ENCODE measurements around the gene VPS37C.
"Not testable (repeated sequence)": the region's sequence is repeated elsewhere in the genome, so short reads cannot be mapped to it uniquely, and the experiment has no call there.

The VPS37C gene

DNA sequence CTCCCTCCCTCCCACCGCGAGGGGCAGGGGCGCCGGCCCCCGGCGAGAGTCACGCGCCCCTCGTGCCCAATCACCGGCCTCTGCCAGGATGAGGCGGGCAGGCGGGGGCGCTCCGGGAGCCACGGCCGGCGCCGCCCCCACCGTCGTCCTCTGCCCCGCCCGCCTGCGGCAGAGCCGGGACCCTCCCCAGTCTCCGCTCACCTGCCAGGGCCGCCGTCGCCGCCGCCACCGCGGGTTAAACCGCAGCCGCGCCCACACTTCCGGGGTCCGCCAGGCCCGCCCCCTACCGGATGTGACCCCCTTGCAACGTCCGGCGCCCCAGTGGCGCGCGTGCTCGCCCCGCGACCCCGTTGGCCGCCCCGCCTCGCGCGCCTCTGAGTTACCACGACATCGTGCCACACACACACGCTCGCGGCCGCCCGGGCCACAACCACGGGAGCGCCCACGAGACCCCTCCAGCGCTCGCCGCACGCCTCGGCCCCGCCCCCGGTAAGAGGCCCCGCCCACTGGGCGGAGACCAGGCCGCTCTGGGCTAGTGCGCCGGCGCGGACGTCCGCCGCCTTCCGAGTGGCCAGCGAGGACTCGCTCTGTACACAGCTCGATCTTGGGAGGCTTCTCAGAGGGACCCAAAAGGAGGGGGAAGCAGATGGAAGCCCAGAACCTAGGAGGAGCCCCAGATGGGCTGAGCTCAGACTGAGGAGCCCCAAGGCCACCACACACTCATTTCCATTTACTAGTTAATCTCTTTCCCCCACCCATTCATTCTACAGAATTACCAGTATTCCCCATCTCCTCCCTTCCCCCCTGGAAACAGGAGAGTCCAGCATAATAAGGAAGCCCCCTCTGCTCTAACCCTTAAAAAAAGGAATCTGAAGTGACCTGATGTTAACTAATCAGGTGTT is at the start of gene VPS37C:
TSS of gene VPS37C (minus strand) at position 237 of the 902 bp plus-strand sequence. CDS start 22,597 bp downstream, outside the sequence.
- peak; percentile 72 to 99 (median 88) for DNase-seq

DNA sequence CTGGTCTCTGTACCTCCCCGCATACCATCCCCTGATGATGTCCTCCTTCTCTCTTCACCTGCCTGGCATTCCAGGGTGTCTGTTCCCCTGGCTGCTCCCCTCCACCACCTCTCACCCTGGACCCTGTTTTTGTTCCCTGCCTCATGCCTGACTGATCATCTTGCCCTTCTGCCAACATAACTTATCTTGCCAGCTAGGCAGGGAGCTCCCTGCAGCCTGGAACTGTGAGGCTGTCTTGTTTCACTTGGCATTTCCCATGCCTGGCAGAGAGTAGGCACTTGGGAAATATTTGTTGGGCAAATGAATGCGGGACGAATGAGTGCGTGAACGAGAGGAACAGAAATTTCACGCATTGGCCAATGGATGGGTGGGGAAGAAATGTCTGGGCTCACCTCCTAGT is 49.4 kb upstream of the VPS37C start:
- not testable (repeated sequence) for DNase-seq

DNA sequence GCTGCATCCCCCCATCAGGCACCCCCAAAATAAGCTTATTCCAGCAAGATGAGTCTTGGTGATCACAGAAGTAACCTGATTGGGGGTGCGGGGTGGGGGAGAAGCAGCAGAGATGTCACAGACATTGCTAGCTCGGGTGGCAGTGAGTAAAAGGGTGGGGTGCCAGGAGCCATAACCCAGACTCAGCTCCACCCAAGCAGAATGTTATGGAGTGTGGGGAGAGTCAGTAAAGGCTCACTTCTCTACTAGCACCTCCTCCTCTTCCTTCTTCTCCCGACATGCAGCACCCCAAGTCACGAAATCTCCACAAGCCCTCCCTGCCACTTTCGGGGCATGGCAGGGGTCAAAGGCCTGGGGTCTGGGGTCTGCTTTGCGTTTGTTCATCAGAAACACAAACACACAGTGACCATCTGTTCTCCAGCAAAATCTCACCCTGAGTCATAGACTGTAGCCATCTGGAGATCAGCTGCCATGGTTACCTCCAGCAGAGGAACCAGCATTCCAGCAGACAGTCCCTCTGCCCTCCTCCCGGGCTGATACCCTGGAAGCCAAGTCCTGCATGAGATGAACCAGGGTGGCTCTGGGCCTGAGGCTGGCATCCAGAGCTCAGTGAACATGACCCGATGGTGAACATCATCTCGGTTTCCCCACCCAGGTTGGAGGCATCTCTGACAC is 46.5 kb upstream of the VPS37C start:
- DNase-seq: not testable (repeated sequence)

DNA sequence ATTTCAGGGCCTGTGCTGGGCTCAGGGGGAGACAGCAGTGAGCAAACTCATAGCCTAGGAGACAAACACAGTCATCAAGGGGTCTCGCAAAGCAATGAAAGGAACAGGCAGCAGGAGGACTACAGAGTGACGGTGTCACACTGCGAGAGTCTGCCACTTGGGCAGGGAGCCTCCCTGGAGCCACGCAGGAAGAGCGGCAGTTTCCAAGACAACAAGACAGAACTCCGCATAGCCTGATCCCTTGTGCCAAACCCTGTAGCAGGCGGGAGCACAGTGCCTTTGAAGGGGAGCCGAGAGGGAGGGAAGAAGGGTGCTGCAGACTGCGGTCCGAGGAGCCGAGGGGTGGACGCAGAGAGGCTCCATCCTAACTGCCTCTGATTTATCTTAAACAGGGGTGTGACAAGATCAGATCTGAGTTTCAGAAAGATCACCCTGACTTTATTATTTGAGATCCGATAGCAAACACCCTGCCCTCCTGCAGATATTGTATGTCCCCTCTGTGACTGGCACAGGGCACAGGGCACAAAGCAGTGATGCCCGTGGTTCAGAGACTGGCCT is 43.4 kb upstream of the VPS37C start:
- DNase-seq: peak in 4 of 51 donors; percentile 4 to 19 (median 6)

DNA sequence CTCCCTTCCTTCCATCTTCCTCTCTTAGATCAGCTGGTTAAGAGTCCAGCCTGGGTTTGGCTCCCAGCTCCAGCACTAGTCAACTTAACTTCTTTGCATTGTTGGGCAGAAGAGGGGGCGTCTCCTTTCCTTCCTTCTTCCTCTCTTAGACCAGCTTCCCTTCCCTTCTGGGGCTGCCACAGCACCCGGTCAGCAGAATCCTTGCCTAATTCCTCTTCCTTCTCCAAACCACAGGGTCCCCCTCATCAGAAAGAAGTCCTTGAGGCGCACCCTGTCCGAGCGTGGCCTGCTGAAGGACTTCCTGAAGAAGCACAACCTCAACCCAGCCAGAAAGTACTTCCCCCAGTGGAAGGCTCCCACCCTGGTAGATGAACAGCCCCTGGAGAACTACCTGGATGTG is 42.6 kb upstream of the VPS37C start:
- DNase-seq: not testable (repeated sequence)

DNA sequence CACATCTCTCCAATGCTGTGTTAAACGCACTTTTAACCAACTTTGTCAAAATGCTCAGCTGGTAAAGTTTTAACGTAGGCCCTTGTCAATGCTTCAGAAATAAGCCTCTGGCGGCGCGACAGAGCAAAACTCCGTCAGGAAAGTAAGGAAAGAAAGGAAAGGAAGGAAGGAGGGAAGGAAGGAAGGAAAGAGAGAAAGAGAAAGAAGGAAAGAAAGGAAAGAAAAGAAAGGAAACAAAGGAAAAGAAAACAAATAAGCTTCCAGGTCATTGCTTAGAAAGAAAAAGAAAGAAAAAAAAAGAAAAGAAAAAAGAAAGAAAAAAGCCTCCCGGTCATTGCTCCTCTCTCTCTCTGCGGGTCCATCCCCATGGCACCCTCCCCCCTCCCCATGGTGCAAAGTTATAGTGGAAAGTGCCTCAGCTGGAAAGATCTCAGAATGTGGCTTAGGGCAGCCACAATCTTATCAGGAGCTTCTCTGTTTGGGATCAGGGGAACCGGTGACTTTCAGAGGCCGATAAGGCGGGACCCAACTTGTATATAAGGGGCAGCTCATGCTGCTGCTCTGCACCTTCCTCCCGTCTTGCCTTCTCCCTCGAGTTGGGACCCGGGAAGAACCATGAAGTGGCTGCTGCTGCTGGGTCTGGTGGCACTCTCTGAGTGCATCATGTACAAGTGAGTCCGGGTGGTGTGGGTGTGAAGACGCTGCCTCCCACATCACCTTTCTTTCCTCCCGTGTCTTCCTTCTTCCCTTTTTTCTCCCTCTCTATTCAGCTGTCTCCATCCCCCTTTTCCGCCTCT is 41.9 kb upstream of the VPS37C start, which contains the start of gene PGA3:
TSS of gene PGA3 (plus strand) at position 566 of the 797 bp plus-strand sequence. CDS start at position 616, 50 bp downstream.
- not testable (repeated sequence) for DNase-seq

DNA sequence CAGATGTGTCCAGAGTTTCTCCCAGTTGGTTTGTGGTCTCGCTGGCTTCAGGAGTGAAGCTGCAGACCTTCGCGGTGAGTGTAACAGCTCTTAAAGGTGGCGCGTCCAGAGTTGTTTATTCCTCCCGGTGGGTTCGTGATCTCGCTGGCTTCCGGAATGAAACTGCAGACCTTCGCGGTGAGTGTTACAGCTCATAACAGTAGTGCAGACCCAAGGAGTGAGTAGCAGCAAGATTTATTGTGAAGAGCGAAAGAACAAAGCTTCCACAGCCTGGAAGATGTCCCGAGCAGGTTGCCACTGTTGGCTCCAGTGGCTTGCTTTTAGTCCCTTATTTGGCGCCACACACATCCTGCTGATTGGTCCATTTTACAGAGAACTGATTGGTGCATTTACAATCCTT is 40.2 kb upstream of the VPS37C start:
- DNase-seq: no peak

DNA sequence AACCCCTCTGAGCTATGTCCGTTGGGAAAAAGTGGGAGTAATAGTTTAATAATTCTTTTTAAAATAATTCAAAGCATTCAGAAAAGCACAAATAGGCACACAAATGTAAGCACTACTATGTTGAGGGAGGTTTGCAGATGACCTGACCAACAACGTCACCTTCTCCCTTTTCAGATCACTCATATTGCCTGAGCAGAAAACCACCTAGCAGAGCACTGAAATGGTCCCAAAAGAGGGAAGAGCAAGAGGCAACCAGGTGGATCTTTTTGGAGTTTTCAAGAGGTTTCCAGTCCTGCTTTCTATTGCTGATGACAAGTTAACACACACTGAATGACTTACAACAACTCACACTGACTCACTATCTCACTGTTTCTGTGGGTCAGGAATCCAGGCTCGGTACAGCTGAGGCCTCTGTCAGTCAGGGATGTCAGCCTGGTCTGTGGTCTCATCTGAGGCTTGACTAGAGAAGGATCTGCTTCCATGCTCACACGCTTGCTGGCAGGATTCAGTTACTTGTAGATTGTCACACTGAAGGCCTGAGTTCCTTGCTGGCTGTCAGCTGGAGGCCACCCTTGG is 37.8 kb upstream of the VPS37C start:
- no peak for DNase-seq

DNA sequence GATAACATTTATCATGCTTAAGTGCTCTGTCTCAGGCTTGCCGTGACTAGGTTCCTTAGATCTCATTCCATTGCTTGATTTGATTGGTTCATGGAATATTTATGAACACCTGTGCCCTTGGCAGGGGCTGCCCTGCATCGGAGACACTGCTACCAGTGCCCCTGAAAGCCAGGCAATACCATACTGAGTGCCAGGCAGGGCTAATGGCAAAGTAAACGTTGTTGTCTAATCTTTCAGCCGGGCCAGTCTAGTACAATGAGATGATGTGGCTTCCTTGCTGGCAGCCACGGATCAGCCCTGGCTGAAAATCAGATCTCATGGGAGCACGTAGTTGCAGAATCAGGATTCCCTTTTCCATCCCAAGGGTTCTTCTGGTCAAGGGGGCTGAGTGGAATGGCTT is 37.1 kb upstream of the VPS37C start:
- no peak for DNase-seq

DNA sequence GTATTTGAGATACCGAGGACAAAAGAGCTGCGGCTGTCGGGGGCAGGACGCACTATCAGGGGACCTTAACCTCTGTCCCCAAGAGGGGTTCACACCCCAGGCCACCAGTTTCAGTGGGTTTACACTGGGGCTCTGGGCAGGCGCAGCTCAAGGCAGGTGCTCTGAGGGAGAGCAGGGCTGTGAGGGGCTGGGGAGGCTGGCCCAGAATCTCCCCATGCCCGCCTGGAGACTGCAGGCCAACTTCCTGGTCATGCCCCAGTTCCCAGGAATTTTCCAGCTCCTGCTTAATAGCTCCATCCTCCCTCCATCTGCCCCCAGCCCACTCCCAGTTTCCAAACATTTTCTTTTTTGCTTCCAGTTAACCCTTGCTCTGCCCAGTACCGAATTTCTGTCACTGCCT is 34.5 kb upstream of the VPS37C start:
- no peak for DNase-seq

DNA sequence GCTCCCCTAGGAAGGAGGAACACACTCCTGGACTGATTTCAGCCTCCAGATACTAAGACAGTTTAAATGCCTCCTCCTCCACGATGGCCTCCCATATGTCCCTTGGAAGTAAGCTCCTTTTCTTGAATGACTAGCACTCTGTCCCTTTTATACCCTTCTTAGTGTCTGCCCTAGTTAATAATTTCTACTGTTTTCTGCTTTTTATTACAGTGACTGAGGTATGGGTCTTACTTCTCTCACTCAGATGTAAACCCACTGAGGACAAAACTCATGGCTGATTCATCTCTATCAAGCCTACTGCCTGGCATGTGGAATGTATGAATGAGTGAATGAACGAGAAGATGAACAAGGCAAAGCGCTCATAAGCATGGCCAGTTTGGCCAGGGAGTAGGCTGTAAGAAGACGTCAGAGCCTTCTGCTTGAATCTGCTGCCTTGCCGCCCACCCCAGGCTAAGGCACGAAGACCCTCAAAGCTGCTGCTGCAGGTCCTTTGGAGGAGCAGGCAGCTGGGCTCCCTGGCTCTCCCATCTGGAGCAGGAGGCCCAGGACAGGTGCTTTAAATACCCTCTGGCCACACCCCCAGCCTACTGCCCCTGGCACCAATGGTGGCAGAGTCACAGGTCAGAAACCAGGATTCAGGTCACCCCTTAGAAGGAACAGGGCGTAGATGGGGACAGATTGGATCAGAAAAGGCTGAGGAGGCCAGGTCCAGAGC is 33.9 kb upstream of the VPS37C start:
- DNase-seq: no peak

DNA sequence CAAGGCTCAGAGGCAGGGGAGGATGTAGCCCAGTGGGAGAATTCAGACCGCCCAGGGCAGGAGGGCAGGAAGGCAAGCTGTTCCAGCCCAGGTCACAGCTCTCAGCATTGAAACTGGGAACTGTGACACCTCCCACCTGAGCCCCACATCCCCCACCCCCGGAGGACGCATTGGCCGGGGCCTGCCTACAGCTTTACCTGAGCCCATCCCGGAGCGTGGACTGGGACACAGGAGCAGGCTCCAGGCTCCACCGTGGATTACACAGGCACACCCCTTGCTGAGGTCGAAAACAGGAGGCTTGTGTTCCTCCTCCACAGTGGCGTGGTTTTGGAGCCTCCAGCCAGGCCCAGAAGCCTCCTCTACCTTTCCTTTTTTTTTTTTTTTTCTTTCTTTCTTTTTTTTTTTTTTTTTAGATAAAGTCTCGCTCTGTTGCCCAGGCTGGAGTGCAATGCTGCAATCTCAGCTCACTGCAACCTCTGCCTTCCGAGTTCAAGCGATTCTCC is 33.0 kb upstream of the VPS37C start:
- no peak for DNase-seq

DNA sequence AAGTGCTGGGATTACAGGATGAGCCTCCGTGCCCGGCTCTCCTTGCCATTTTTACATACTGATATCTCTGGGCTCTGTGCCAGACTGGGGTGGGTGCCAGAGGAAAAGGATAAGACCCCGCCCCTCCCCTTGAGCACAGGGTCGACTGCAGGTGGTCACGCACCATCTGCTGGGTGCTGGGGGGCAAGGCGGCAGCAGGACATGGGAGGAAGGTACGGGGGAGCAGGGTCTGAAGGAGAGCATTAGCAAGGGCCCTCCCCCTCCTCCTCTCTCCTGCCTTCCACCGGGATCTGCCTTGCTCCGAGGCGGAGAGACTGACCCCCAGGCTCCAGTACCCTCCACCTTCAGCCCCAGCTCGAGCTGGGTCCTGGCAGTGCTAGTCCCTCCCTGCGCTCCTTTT is 32.4 kb upstream of the VPS37C start:
- no peak for DNase-seq

DNA sequence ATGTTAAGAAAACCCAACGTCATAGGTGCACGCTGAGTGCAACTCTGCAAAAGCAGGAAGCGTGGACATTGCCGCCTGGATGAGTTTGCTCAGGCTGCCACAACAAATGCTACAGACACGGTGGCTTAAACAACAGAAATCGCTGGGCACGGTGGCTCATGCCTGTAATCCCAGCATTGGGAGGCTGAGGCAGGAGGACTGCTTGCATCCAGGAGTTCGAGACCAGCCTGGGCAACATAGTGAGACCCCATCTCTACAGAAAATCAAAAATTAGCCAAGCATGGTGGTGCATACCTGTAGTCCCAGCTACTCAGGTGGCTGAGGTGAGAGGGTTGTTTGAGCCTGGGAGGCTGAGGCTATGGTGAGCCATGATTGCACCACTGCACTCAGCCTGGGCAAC is 28.7 kb upstream of the VPS37C start:
- DNase-seq: no peak

DNA sequence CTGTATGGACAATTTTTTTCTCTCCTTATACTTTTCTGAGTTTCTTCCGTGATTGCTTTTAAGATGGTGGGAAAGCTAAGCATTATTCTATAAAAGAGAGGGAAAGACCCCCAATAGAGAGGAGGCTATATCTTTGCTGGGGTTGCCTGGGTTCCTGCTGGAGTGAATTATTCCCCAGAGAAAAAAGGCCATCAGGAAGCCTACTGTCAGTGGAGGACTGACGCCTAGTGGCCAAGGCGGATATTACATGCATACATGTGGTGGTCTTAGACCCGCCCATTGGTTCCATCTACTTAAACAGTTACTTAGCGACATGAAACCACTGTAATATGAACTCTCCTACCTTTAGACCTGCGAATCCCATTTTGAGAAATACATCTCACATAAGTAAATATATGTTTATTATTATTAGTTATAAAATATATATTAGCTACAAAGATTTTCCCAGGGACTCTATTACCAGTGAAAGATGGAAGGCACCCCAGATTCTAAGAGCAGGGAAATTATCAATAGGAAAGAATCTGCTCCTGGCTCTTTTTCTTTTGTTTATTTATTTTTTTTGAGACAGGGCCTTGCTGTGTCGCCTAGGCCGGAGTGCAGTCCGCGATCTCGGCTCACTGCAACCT is 26.4 kb upstream of the VPS37C start:
- DNase-seq: peak in 35 of 51 donors; percentile 1 to 74 (median 38)

DNA sequence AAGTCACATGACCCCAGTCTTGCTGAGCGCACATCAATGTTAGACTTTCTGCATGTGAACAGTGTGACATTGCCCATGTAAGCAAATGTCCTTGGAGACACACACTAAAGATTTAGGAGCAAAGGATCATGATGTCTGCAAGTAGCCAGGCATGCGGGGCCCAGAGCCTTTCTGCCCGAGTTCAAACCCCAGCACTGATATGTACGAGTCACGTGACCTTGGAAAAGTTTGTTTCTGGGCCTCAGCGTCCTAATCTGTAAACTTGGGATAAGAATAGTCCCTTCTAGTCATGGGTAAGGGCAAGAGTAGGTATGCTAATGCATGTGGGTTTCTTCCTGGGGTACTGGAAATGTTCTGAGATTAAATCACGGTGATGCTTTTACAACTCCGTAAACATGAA is 25.3 kb upstream of the VPS37C start:
- no peak for DNase-seq

DNA sequence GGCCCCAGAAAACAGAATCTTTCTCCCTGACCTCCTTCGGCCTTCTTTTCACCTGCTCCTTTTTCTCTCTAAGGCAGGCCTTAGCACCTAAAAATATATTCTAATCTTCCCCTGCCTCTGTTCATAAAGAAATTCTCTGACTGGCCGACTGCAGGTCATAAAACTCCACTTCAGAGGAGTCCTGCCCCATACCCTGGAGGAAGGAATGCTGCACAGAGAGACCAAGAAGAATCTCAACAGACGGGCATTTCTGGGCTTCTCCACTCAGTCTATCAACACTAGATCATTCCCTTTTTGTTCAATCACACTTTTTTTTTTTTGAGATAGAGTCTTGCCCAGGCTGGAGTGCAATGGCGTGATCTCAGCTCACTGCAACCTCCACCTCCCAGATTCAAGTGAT is 22.4 kb upstream of the VPS37C start:
- DNase-seq: no peak

DNA sequence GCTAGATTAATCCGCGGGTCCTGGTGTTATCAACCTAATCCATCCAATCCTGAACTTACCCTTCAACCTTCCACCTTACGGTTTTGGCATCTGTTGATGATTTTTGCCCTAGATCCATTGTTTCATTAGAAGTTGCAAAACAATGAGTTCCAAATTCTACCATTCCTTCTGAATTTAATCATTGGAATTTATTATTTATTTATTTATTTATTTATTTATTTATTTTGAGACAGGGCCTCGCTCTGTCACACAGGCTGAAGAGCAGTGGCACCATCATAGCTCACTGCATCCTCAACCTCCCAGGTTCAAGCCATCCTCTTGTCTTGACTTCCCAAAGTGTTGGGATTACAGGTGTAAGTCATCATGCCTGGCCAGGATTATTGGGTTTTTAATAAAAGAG is 20.3 kb upstream of the VPS37C start:
- no peak for DNase-seq

DNA sequence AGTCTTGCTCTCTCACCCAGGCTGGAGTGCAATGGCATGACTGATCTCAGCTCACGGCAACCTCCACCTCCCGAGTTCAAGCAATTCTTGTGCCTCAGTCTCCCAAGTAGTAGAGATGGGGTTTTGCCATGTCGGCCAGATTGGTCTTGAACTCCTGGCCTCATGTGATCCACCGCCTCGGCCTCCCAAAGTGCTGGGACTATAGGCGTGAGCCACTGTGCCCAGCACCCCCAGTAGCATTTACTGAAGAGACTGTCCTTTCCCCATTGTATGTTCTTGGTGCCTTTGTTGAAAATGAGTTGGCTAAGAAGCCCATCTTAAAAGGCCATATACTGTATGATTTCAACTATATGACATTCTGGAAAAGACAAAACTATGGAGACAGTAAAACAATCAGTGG is 19.0 kb upstream of the VPS37C start:
- DNase-seq: not testable (repeated sequence)

DNA sequence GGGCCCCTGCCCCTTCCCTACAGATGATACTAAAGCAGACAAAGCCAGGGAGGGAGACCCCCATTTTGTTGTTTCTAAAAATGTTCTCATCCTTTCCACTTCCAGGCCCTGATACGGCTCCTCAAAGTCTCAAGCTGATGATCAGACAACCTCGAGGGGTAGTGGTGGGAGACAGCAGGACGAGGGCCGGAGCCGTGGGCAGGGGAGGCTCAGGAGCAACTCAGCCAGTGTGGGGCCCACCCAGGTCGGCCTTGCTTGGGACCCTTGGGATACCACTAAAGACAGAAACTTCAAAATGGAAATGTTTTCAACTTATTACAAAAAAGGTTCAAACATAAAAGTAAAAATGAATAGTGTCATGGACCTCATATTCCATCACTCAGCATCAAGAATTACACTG is 15.2 kb upstream of the VPS37C start:
- DNase-seq: no peak

Measured in hypothalamus (tissue), 51 donors.